ENCODE measurements around the gene CDPF1.
A peak's percentile ranks its signal among the peaks of the same experiment; 100 is the strongest.
"Not testable (repeated sequence)": the region's sequence is repeated elsewhere in the genome, so short reads cannot be mapped to it uniquely, and the experiment has no call there.

CDPF1 gene

DNA sequence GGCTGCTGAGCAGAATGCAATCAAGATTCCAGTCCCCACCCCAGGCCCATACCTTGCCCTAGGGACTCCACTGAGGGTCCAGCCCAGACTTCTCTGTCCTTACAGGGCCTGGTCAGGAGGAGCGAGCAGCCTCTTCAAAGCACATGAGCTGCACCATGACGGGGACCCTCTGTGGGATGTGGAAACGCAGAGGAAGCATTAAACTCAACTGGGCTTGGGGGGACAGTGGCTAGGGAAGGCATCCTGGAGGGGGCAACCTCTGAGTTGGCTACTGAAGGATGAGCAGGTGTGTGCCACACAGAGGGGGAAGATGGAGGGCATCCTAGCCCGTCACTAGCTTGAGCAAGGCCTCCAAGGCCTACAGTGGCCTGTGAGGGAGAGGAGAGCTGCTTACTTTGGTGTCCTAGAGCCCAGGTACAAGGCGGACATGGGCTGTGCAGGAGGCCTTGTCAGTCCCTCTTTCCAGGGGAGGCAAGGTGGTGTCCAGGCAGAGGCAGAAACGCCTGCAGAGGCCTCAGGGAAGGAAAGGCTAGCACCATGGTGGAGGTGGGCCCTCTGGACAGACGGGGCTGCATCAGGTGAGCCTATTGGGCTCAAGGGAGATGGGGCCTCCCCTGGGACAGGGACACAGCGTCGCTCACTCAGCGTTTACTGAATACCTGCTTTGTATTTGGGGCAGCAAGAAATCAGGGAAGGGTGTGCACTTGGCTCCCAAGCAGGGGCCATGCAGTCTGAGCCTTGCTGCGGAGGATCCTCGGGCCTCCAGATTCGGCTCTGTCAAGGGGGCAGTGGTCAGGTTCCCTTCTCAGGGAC, 32.0 kb upstream of the CDPF1 start:
- no peak for DNase-seq (ENCODE audit: low read depth in 1 of 2, low spot score in 1 of 2)

GRCh38 chr22:46280999-46281623, 31.0 kb upstream of the CDPF1 start:
- DNase-seq (ENCODE audit: low read depth in 1 of 2, low spot score in 1 of 2) = no peak

DNA sequence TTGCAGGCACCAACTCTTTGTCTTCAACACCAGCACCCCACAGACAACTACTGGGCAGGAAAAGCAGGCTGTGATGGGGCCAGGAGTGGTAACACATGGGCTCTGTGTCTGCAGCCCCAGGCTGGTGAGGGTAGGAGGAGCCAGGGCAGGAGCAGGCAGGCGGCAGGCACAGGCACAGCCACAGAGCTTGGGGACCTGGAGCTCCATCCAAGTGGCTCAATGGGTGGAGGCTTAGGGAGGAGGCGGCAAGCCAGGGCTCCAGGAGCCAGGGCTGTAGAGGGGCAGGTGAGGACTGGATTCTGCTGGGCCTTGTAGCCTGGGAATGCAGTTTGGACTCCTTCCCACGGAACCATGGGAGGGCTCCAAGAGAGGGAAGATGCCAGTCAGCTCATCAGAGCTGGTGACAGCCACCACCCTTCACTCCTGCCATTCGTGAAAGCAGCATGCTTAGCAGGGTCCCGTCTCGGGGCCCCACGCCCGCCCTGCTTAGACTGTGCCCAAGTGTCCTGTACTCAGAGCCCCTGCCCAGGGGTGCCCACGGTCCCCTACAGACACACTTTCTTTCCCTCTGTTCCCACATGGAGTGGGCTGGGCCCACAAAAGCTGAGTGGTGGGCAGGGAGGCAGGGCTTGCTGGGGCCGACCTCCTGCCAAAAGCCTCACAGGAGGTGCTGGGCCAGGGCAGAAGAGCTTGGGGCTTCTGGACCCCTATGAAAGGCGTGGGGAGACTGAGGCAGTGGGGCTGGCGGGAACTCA, 30.1 kb upstream of the CDPF1 start:
- DNase-seq (ENCODE audit: low read depth in 1 of 2, low spot score in 1 of 2) = no peak

- no peak for DNase-seq (ENCODE audit: low read depth in 1 of 2, low spot score in 1 of 2)
Measured at GRCh38 chr22:46278656-46279645, 28.9 kb upstream of the CDPF1 start.

- no peak for DNase-seq (ENCODE audit: low read depth in 1 of 2, low spot score in 1 of 2)
Measured at GRCh38 chr22:46276563-46276962, 26.5 kb upstream of the CDPF1 start.

DNA sequence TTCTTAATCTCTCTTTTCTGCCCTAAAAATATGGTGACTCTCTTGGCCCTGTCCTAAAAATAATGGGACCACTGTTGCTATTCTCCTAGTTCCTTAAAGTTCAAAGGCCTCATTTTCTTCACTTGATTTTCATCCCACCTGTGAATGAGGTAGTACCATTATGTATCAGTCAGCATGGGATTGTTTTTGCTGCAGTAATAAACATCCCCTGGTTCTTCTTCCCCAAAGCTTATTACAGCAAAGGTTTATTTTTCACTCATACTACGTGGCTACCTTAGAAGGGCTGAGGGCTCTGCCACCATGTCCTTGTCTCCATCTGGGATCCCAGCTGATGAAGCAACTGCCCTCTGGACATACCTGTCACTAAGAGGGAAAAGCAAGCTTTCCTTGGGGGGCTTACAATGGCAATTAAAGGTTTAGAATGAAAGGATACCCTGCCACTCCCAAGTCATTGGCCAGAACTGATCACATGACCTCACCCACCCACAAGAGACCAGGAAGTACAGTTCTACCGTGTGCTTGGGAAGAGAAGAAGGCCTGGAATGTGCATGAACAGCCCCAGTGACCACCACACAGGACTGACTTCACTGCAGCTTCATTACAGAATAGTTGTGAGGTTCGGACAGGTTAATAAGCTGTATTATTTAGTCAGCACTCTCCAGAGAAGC, 25.5 kb upstream of the CDPF1 start:
- DNase-seq (ENCODE audit: low read depth in 1 of 2, low spot score in 1 of 2) = no peak

- DNase-seq (ENCODE audit: low read depth in 1 of 2, low spot score in 1 of 2) = no peak
Measured at GRCh38 chr22:46274381-46274780, 24.3 kb upstream of the CDPF1 start.

DNA sequence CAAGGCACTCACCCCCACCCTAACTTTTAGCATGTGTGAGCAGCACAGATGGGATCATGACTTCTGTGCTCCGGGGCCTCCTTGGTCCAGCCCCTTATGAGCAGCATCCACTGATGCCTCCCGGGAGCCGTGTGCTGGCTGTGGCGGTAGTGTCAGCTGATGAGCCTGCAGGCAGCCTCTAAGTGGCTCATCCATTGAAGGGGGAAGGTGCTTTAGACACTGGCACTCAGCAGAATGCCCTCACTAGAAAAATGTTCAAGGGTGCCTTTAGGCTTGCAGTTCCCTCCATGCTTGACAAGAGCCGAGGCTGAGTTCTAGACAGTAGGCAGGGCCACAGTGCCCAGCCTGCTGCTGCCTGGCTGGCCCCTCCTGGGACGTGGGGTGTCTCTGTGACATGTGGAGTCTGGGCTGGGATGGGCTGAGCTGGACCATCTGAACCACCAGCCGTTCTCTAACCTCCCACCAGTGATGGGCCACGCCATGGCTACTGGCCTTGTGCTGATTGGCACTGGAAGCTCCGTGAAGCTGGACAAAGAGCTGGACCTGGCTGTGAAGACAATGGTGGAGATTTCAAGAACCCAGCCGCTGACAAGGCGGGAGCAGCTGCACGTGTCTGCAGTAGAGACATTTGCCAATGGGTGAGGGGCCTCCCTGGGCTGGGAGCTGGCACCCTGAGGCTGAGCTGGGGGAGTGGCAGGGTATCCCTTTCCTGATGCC, 23.5 kb upstream of the CDPF1 start:
- DNase-seq (ENCODE audit: low read depth in 1 of 2, low spot score in 1 of 2) = no peak

DNA sequence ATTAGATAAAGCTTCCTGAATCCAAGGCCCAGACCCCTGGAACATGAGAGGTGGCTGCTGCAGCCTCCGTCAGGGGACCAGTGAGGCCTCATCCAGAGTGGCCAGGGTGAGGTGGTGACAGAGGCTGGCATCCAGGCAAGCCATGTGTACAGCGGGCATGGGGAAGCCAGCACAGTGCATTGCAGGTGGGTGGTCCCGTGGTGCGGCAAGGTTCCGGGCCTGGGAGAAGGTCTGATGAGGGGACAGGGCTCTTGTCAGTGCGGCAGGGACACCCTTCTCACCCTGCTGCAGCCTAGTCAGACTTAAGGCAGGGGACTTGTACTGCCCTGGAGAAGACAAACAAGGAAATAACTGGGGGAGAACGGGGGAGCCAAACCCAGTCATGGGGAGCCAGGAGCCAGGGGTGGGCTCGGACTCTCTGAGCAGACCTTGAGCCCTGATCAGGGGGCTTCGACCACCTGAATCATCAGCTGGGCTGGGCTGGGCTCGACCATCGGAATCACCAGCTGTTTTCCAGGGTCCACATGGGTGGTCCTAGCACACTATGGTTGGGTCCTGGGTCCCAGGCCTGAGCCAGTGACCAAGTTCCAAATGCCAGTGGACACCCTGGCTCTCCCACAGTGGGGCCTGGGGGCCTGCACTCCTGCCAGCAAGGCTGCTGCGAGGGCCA, 22.8 kb upstream of the CDPF1 start:
- no peak for DNase-seq (ENCODE audit: low read depth in 1 of 2, low spot score in 1 of 2)

GRCh38 chr22:46272196-46272595, 22.1 kb upstream of the CDPF1 start:
- no peak for DNase-seq (ENCODE audit: low read depth in 1 of 2, low spot score in 1 of 2)

GRCh38 chr22:46269564-46269963, 19.5 kb upstream of the CDPF1 start:
- DNase-seq (ENCODE audit: low read depth in 1 of 2, low spot score in 1 of 2) = no peak

GRCh38 chr22:46267431-46268279, 17.6 kb upstream of the CDPF1 start, which contains the start of gene TTC38:
TSS of gene TTC38 (plus strand) at chr22:46268008. CDS start at chr22:46268040, 32 bp downstream.
- peak; percentile 18 for DNase-seq (ENCODE audit: low read depth in 1 of 2, low spot score in 1 of 2)

DNA sequence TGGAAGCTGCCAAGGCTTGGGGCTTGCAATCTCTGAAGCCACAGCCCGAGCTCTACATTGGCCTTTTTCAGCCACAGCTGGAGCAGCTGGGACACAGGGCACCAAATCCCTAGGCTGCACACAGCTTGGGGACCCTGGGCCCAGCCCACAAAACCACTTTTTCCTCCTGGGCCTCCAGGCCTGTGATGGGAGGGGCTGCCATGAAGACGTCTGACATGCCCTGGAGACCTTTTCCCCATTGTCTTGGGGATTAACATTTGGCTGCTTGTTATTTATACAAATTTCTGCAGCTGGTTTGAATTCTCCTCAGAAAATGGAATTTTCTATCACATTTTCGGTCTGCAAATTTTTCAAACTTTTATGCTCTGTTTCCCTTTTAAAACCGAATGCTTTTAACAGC, 15.5 kb upstream of the CDPF1 start:
- DNase-seq (ENCODE audit: low read depth in 1 of 2, low spot score in 1 of 2) = not testable (repeated sequence)

- not testable (repeated sequence) for DNase-seq (ENCODE audit: low read depth in 1 of 2, low spot score in 1 of 2)
Measured at GRCh38 chr22:46264520-46264919, 14.4 kb upstream of the CDPF1 start.

DNA sequence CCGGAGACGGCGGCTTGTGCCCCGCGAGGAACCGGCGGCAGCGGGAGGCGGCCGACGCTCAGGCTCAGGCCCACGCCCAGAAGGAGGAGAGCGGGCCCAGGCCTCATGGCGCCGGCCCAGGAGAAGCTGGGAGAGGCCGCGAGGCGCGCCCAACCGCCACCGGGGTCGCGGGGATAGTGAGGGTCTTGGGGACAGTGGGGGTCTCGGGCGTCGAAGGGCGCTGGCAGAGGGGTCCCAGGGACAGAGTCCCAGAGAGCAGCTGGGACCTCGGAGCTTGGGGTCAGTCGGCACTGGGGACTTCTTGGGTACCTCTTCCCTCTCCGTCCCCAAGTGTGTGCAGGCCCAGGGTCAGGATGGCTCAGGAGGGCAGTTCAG, 13.1 kb upstream of the CDPF1 start, which contains the start of gene PKDREJ:
TSS of gene PKDREJ (minus strand) at position 128 of the 375 bp plus-strand sequence. CDS start at position 107, 21 bp downstream.
- DNase-seq (ENCODE audit: low read depth in 1 of 2, low spot score in 1 of 2) = no peak

DNA sequence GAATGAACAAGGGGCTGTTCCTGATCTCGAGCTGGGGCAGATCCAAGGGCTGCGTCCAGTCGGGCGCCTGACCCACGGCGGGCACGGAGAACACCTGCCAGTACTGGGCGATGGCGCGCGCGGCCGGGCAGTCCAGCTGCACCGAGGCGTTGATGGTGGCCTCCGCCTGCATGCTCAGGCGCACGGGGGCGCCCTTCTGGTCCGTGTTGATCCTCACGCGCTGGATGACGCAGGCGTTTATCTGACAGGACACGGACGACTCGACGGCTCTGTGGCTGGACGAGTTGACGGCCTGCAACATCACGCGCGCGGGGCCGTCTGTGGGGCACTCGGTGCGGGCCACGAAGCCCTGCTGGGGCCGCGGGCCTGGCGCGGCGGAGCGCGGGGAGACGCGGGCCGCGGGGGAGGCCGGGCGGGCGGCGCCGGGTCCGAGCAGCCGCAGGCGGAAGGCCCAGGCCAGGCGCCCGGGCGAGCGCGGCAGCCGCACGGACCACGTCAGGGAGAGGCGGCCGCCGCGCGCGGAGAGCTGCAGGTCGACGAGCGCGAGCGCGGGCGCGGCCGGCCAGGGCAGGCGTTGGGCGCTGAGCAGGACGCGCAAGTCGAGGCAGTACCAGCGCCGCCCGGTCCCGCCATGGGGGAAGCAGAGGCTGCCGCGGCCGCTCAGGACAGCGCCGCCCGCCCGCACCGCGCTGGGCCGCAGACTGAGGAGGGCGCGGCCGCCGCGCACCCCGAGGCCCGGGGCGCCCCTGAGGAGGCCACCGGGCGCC, 12.5 kb upstream of the CDPF1 start:
- DNase-seq (ENCODE audit: low read depth in 1 of 2, low spot score in 1 of 2) = no peak

DNA sequence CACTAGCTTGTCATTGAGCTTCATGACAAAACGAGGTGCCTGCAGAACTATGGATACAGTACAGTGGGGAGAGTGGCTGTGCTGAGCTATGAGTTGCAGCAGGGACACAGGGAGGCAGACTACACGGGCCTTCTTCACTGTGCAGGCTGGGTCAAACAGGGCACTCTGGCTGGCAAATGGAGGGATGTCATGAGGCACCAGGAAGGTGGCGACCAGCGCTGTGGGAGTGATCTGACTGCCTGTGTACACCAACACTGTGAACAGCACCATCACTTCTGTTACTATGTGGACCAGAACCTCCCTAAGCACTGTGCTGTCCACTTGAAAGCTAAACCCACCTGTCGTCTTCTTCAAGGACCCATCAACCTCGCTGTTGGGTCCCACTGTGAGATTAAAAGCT, 9.9 kb upstream of the CDPF1 start:
- no peak for DNase-seq (ENCODE audit: low read depth in 1 of 2, low spot score in 1 of 2)
